SK-N-SH (cell line): ENCODE results near the gene LRRC26. TPM values are rescaled to one million over a fixed set of nuclear protein-coding genes. Genes with fewer than 3 reads are reported as not detected.
A peak's percentile ranks its signal among the peaks of the same experiment; 100 is the strongest.

ENCODE experiments used
- CTCF ChIA-PET: fragments of 300-600, 350-600 bp; formaldehyde crosslinking; extraction: SDS; loops from one replicate; lab custom pipeline; 2021; lab: Yijun Ruan, JAX
- POLR2A ChIA-PET: fragments of 350-600 bp; sonication (Branson Sonifier 250); formaldehyde crosslinking; extraction: SDS; loops from one replicate; lab custom pipeline; 2020; ENCODE audit warnings: antibody characterized with exemption, inconsistent platforms; lab: Yijun Ruan, JAX
- DNase-seq: peaks from one replicate; pipeline ENCODE4 v3.0.0; 2012
- H2AFZ ChIP-seq: fragments of 200-600 bp; sonication (generic); 2 replicates; pipeline ENCODE4 v1.8.1; 2016; ENCODE audit warnings: antibody characterized with exemption, mild to moderate bottlenecking, low read depth
- H3F3A ChIP-seq: fragments of 200-600 bp; sonication (generic); replicated peaks from 2 replicates; pipeline ENCODE3; 2016; ENCODE audit warnings: antibody characterized with exemption, mild to moderate bottlenecking; ENCODE audit not compliant: insufficient read depth
- H3K27ac ChIP-seq, 2 experiments: fragments of 200-500 bp in 1 of 2; fragments of 200-600 bp in 1 of 2; sonication (Bioruptor generic) in 1 of 2; sonication (generic), shearing (Covaris generic) in 1 of 2; 2 replicates each; pipeline versions ENCODE4 v1.5.1 to v1.6.1; 2014 to 2016; ENCODE audit warnings: low read depth in 2 of 2, inconsistent platforms in 1 of 2, low read length in 1 of 2, mild to moderate bottlenecking in 1 of 2, mixed read lengths in 1 of 2
- H3K27me3 ChIP-seq: fragments of 200-600 bp; sonication (generic), shearing (Covaris generic); 2 replicates; pipeline ENCODE4 v1.6.1; 2016; ENCODE audit warnings: mixed run types; ENCODE audit not compliant: insufficient read depth
- H3K36me3 ChIP-seq, 2 experiments: fragments of 200-500 bp in 1 of 2; fragments of 200-600 bp in 1 of 2; sonication (Bioruptor generic) in 1 of 2; sonication (generic) in 1 of 2; replicated peaks in 1 of 2; 2 replicates each; pipeline versions ENCODE3 to v1.5.1; 2014 to 2016; ENCODE audit warnings: low read length in 1 of 2, mild to moderate bottlenecking in 1 of 2; ENCODE audit not compliant: insufficient read depth in 2 of 2, control insufficient read depth in 1 of 2
- H3K4me1 ChIP-seq, 2 experiments: fragments of 200-500 bp in 1 of 2; fragments of 200-600 bp in 1 of 2; sonication (Bioruptor generic) in 1 of 2; sonication (generic), shearing (Covaris generic) in 1 of 2; 2 replicates each; pipeline versions ENCODE4 v1.5.1 to v1.6.1; 2014 to 2016; ENCODE audit warnings: low read depth in 1 of 2, low read length in 1 of 2, mixed run types in 1 of 2; ENCODE audit not compliant: insufficient read depth in 2 of 2, control insufficient read depth in 1 of 2
- H3K4me2 ChIP-seq: fragments of 200-600 bp; sonication (generic), shearing (Covaris generic); 2 replicates; pipeline ENCODE4 v1.6.1; 2017; ENCODE audit warnings: mixed run types
- H3K4me3 ChIP-seq, 2 experiments: fragments of 200-500 bp in 1 of 2; fragments of 200-600 bp in 1 of 2; sonication (Bioruptor generic) in 1 of 2; sonication (generic), shearing (Covaris generic) in 1 of 2; 2 replicates each; pipeline versions ENCODE4 v1.5.1 to v1.8.1; 2014 to 2016; ENCODE audit warnings: low read depth in 2 of 2, inconsistent platforms in 1 of 2, low read length in 1 of 2, mild to moderate bottlenecking in 1 of 2, mixed read lengths in 1 of 2, moderate library complexity in 1 of 2
- H3K79me2 ChIP-seq: fragments of 200-600 bp; sonication (generic); 2 replicates; pipeline ENCODE4 v1.8.1; 2017; ENCODE audit warnings: mild to moderate bottlenecking; ENCODE audit not compliant: insufficient read depth
- H3K9ac ChIP-seq: fragments of 200-600 bp; sonication (generic); 2 replicates; pipeline ENCODE4 v1.6.1; 2017; ENCODE audit warnings: mixed run types
- H3K9me2 ChIP-seq: fragments of 200-600 bp; sonication (generic); 2 replicates; pipeline ENCODE4 v1.6.1; 2017; ENCODE audit warnings: mixed run types
- H3K9me3 ChIP-seq: fragments of 200-600 bp; sonication (generic); 2 replicates; pipeline ENCODE4 v1.6.1; 2017; ENCODE audit warnings: mixed run types, mild to moderate bottlenecking, moderate library complexity
- H4K20me1 ChIP-seq: fragments of 200-600 bp; sonication (generic); 2 replicates; pipeline ENCODE4 v1.6.1; 2017; ENCODE audit warnings: mild to moderate bottlenecking, mixed run types; ENCODE audit not compliant: insufficient read depth
- ELF1 ChIP-seq: IDR thresholded peaks from 2 replicates; pipeline ENCODE4 v1.4.0; 2012
- EP300 ChIP-seq, 2 experiments: IDR thresholded peaks; 2 replicates each; pipeline versions ENCODE4 v1.4.0 to v1.6.1; 2012; ENCODE audit warnings: borderline replicate concordance in 1 of 2, low read depth in 1 of 2, low read length in 1 of 2
- FOXJ3 ChIP-seq: sonication (generic); formaldehyde crosslinking; IDR thresholded peaks from 2 replicates; pipeline ENCODE4 v1.5.1; 2020; ENCODE audit warnings: mild to moderate bottlenecking, missing genetic modification reagents
- FOXM1 ChIP-seq: IDR thresholded peaks from 2 replicates; pipeline ENCODE4 v1.4.0; 2012; ENCODE audit warnings: low read depth, mild to moderate bottlenecking
- GATA2 ChIP-seq: sonication (generic); formaldehyde crosslinking; IDR thresholded peaks from 2 replicates; pipeline ENCODE4 v1.5.0; 2020; ENCODE audit warnings: mild to moderate bottlenecking, missing genetic modification reagents
- IRF3 ChIP-seq: fragments of 150-350 bp; IDR thresholded peaks from 2 replicates; pipeline ENCODE4 v1.6.1; 2016; ENCODE audit warnings: mild to moderate bottlenecking, low read depth, low read length
- MAX ChIP-seq: IDR thresholded peaks from 2 replicates; pipeline ENCODE4 v1.4.0; 2012; ENCODE audit warnings: low read depth
- MXI1 ChIP-seq: IDR thresholded peaks from 2 replicates; pipeline ENCODE4 v1.6.1; 2012; ENCODE audit warnings: mild to moderate bottlenecking, low read depth, low read length, improper control_type of control experiment
- NFIC ChIP-seq: IDR thresholded peaks from 2 replicates; pipeline ENCODE4 v1.4.0; 2012; ENCODE audit warnings: borderline replicate concordance
- POLR2AphosphoS5 ChIP-seq: IDR thresholded peaks from 2 replicates; pipeline ENCODE4 v1.6.1; 2012; ENCODE audit warnings: low read depth, low read length
- REST ChIP-seq: IDR thresholded peaks from 2 replicates; pipeline ENCODE4 v1.6.1; 2012; ENCODE audit warnings: mild to moderate bottlenecking, low read depth, low read length, moderate library complexity
- RFX5 ChIP-seq: IDR thresholded peaks from 2 replicates; pipeline ENCODE4 v1.6.1; 2012; ENCODE audit warnings: mild to moderate bottlenecking, improper control_type of control experiment, low read length
- SIN3A ChIP-seq: IDR thresholded peaks from 2 replicates; pipeline ENCODE4 v1.6.1; 2012; ENCODE audit warnings: low read depth, mild to moderate bottlenecking, low read length, moderate library complexity, borderline replicate concordance
- TAF1 ChIP-seq: IDR thresholded peaks from 2 replicates; pipeline ENCODE4 v1.6.1; 2012; ENCODE audit warnings: low read depth, mild to moderate bottlenecking, low read length, moderate library complexity, borderline replicate concordance
- TEAD4 ChIP-seq: IDR thresholded peaks from 2 replicates; pipeline ENCODE4 v1.4.0; 2012; ENCODE audit warnings: mild to moderate bottlenecking, borderline replicate concordance; ENCODE audit not compliant: insufficient read depth
- YY1 ChIP-seq: IDR thresholded peaks from 2 replicates; pipeline ENCODE4 v1.4.0; 2012; ENCODE audit warnings: low read depth, mild to moderate bottlenecking
- WGBS: methylation state at CpG from one replicate; pipeline ENCODE4 v1.1.6; 2017; ENCODE audit warnings: low lambda C conversion rate; 5-methylcytosine and 5-hydroxymethylcytosine counted together
- polyA plus RNA-seq, 3 experiments: library from polyadenylated mRNA; depleted of rRNA; stranded (reverse); fragments of >200 nt; gene quantifications; 2 replicates each; pipeline ENCODE4 v1.2.3, GENCODE V29; 2012
- TF ChIP-seq, protein P1 (sequence below): IDR thresholded peaks from 2 replicates; pipeline ENCODE4; 2012
- TF ChIP-seq, protein P2 (sequence below): fragments of 200-600 bp; sonication (generic); IDR thresholded peaks from 2 replicates; pipeline ENCODE4 v1.6.1; 2017; ENCODE audit warnings: antibody characterized with exemption, mild to moderate bottlenecking, moderate library complexity

Gene LRRC26
- polyA plus RNA-seq, 1 of the 3 experiments (the other 2 are of a cell fraction): not detected

GRCh38 chr9:137191245-137191644 lies 21.4 kb upstream of the LRRC26 start:
- CTCF ChIA-PET: interaction anchor here (0.8 to 3.1 kb wide), 6 partner anchors 14 to 73 kb away, joined by 3 to 11 read pairs (median 3); partner anchors contain the start of gene RNF224
- Histone ChIP-seq H3K4me1 (peaks cover 12 to 30% of the 10 kb centered on the region in 2 experiments; a peak in 3 of 4 replicates), H2AFZ (no peak overlapping the region), H3K9ac (no peak overlapping the region), H4K20me1 (peaks cover 45% of the 10 kb centered on the region), H3K27me3 (no peaks in the 10 kb centered on the region), H3F3A (peaks cover 16% of the 10 kb centered on the region), H3K27ac (no peak overlapping the region), H3K36me3 (peaks cover 3 to 23% of the 10 kb centered on the region in 2 experiments), H3K79me2 (peaks cover 65% of the 10 kb centered on the region), H3K4me3 (no peak overlapping the region), H3K4me2 (no peak overlapping the region), H3K9me2 (no peaks in the 10 kb centered on the region), H3K9me3 (no peaks in the 10 kb centered on the region)
- no peak for TF ChIP-seq TAF1
- TF ChIP-seq MXI1: no peak
- TF ChIP-seq YY1: no peak
- TF ChIP-seq NFIC: no peak
- TF ChIP-seq, protein P1, sequence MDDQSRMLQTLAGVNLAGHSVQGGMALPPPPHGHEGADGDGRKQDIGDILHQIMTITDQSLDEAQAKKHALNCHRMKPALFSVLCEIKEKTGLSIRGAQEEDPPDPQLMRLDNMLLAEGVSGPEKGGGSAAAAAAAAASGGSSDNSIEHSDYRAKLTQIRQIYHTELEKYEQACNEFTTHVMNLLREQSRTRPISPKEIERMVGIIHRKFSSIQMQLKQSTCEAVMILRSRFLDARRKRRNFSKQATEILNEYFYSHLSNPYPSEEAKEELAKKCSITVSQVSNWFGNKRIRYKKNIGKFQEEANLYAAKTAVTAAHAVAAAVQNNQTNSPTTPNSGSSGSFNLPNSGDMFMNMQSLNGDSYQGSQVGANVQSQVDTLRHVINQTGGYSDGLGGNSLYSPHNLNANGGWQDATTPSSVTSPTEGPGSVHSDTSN: no peak
- no peak for TF ChIP-seq RFX5
- no peak for TF ChIP-seq SIN3A
- TF ChIP-seq FOXM1: no peak
- TF ChIP-seq POLR2AphosphoS5: no peak
- TF ChIP-seq ELF1: no peak
- no peak for TF ChIP-seq EP300 (IDR thresholded peaks at IDR 0.05; ENCODE audit: borderline replicate concordance in 1 of 2, low read depth in 1 of 2, low read length in 1 of 2)
- no peak for TF ChIP-seq GATA2 (CRISPR knock-in tag)
- TF ChIP-seq MAX: no peak
- no peak for TF ChIP-seq FOXJ3 (CRISPR knock-in tag)
- POLR2A ChIA-PET: interaction anchor here (1.4 kb wide), 1 partner anchor 9 kb away, joined by 5 read pairs; the partner anchor contains the start of gene TPRN
- WGBS: no CpG with 5 or more reads among the region's 3 CpGs
- DNase-seq: no peak

DNA sequence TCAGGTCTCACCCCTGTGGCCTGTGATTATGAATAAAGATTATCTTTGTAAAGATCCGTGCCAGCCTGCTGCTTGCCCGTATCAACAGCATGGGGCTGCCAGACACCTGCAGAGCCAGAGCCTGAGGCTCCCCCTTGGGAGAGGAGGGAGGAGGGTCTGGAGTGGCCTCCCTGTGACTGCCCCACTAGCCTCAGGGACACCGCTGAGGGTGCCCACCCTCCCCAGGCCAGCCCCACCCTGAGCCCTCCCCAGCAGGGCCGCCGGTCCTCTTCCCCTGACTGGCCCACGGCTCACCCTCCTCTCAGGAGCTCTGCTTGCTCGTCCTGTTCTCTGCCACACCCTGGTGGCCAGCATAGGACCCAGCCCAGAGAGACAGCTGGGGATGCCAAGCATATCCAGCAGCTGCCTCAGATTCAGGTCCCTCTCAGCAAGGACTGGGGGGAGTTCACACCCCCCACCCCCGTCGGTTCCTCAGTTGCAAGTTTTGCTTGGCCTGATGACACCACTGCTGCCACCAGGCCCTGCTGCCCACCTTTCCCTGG lies 20.5 kb upstream of the LRRC26 start:
- peaks cover 12 to 33% of the 10 kb centered on the region in 2 experiments; a peak in 3 of 4 replicates for H3K4me1 ChIP-seq
- H3K27ac ChIP-seq: no peak overlapping the region; a peak in 1 of 4 replicates
- no peak overlapping the region for H3K4me2 ChIP-seq
- CTCF ChIA-PET: interaction anchor here (0.8 to 3.1 kb wide), 12 partner anchors 9 to 348 kb away, joined by 3 to 16 read pairs (median 3); partner anchors contain the start of gene CYSRT1
- H3K9me3 ChIP-seq: no peaks in the 10 kb centered on the region
- no peak overlapping the region for H3K9ac ChIP-seq
- no peak for DNase-seq
- 95% methylated on average over 4 of the region's 9 CpGs for WGBS
- H4K20me1 ChIP-seq: peaks cover 39% of the 10 kb centered on the region
- H3K36me3 ChIP-seq: peaks cover 3 to 29% of the 10 kb centered on the region in 2 experiments
- POLR2A ChIA-PET: interaction anchor here (2.7 kb wide), 1 partner anchor 8 kb away, joined by 20 read pairs; no protein-coding TSS in a partner anchor
- peaks cover 16% of the 10 kb centered on the region for H3F3A ChIP-seq
- TF ChIP-seq, protein P2, sequence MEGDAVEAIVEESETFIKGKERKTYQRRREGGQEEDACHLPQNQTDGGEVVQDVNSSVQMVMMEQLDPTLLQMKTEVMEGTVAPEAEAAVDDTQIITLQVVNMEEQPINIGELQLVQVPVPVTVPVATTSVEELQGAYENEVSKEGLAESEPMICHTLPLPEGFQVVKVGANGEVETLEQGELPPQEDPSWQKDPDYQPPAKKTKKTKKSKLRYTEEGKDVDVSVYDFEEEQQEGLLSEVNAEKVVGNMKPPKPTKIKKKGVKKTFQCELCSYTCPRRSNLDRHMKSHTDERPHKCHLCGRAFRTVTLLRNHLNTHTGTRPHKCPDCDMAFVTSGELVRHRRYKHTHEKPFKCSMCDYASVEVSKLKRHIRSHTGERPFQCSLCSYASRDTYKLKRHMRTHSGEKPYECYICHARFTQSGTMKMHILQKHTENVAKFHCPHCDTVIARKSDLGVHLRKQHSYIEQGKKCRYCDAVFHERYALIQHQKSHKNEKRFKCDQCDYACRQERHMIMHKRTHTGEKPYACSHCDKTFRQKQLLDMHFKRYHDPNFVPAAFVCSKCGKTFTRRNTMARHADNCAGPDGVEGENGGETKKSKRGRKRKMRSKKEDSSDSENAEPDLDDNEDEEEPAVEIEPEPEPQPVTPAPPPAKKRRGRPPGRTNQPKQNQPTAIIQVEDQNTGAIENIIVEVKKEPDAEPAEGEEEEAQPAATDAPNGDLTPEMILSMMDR: 0 out of 2 replicates have a peak, but pooled peaks have one; percentile 10
- TF ChIP-seq MXI1 (no peak), IRF3 (no peak), REST (no peak), TEAD4 (no peak)
- H3K9me2 ChIP-seq: no peaks in the 10 kb centered on the region
- peaks cover 64% of the 10 kb centered on the region for H3K79me2 ChIP-seq
- no peaks in the 10 kb centered on the region for H3K27me3 ChIP-seq
- H2AFZ ChIP-seq: no peak overlapping the region
- no peak overlapping the region for H3K4me3 ChIP-seq
